Measurements from ENCODE around the gene CFAP251.

DNA sequence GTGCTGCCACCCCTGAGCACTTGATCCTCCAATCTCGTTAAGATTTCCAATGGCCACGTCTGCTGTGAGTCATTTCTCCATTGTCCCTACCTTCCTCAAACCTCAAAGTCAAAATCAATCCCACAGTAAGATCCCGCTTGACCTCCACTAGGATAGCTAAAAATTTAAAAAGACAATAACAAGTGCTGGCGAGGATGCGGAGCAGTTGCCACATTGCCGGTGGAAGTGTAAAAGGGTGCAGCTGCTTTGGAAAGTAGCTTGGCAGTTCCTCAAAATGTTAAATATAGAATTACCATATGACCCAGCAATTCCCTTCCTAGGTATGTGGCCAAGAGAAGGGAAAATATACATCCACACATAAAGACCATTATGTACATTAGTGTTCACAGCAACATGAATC, 93.8 kb downstream of the CFAP251 start:
- TF ChIP-seq, protein P1, sequence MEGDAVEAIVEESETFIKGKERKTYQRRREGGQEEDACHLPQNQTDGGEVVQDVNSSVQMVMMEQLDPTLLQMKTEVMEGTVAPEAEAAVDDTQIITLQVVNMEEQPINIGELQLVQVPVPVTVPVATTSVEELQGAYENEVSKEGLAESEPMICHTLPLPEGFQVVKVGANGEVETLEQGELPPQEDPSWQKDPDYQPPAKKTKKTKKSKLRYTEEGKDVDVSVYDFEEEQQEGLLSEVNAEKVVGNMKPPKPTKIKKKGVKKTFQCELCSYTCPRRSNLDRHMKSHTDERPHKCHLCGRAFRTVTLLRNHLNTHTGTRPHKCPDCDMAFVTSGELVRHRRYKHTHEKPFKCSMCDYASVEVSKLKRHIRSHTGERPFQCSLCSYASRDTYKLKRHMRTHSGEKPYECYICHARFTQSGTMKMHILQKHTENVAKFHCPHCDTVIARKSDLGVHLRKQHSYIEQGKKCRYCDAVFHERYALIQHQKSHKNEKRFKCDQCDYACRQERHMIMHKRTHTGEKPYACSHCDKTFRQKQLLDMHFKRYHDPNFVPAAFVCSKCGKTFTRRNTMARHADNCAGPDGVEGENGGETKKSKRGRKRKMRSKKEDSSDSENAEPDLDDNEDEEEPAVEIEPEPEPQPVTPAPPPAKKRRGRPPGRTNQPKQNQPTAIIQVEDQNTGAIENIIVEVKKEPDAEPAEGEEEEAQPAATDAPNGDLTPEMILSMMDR (IDR thresholded peaks at IDR 0.05; ENCODE audit: control extremely low read depth in 1 of 3, insufficient read depth in 1 of 3, low read depth in 1 of 3, low read length in 3 of 3): no peak
- no peak for TF ChIP-seq KDM5A (IDR thresholded peaks at IDR 0.05; ENCODE audit: low read length)
- TF ChIP-seq RAD21 (IDR thresholded peaks at IDR 0.05 in 1 of 2, conservative IDR thresholded peaks at IDR 0.05 in 1 of 2; ENCODE audit: low read depth in 2 of 2, low read length in 2 of 2): no peak
- TF ChIP-seq TAF1 (IDR thresholded peaks at IDR 0.05; ENCODE audit: low read depth, low read length): no peak
- TF ChIP-seq CHD1 (IDR thresholded peaks at IDR 0.05; ENCODE audit: low read depth, low read length): no peak
- no peak for TF ChIP-seq HDAC2 (IDR thresholded peaks at IDR 0.05; ENCODE audit: borderline replicate concordance in 1 of 2, low read depth in 2 of 2, low read length in 2 of 2)
- no peak for TF ChIP-seq MAX (IDR thresholded peaks at IDR 0.05)
- no peak for TF ChIP-seq BACH1 (IDR thresholded peaks at IDR 0.05; ENCODE audit: low read length)
- TF ChIP-seq ATF3 (IDR thresholded peaks at IDR 0.05; ENCODE audit: insufficient read depth, low read depth, low read length): no peak
- TF ChIP-seq GABPA (IDR thresholded peaks at IDR 0.05; ENCODE audit: borderline replicate concordance, insufficient read depth, low read length): no peak
- TF ChIP-seq TBP (IDR thresholded peaks at IDR 0.05; ENCODE audit: low read depth, low read length): no peak
- no peak for TF ChIP-seq CBX5 (IDR thresholded peaks at IDR 0.05; ENCODE audit: low read depth, low read length)
- TF ChIP-seq CREB1 (IDR thresholded peaks at IDR 0.05): no peak
- TF ChIP-seq POLR2AphosphoS5 (IDR thresholded peaks at IDR 0.05; ENCODE audit: low read depth, low read length): no peak

Measured in H1 (cell line).